K562 treated with DMSO at 1 percent for 48 hours (cell line): ENCODE measurements around the gene SPAG16. TPM values are rescaled to one million over a fixed set of nuclear protein-coding genes. Genes with fewer than 3 reads are reported as not detected.

Source experiments
- total RNA-seq: library from RNA; unstranded; fragments of 300-600 nt; gene quantifications from 2 replicates; pipeline ENCODE4 v1.2.3, GENCODE V29; 2022; ENCODE audit warnings: low replicate concordance; ENCODE audit errors: extremely low read depth

The SPAG16 gene
- total RNA-seq, result not detected in 2 replicates

DNA sequence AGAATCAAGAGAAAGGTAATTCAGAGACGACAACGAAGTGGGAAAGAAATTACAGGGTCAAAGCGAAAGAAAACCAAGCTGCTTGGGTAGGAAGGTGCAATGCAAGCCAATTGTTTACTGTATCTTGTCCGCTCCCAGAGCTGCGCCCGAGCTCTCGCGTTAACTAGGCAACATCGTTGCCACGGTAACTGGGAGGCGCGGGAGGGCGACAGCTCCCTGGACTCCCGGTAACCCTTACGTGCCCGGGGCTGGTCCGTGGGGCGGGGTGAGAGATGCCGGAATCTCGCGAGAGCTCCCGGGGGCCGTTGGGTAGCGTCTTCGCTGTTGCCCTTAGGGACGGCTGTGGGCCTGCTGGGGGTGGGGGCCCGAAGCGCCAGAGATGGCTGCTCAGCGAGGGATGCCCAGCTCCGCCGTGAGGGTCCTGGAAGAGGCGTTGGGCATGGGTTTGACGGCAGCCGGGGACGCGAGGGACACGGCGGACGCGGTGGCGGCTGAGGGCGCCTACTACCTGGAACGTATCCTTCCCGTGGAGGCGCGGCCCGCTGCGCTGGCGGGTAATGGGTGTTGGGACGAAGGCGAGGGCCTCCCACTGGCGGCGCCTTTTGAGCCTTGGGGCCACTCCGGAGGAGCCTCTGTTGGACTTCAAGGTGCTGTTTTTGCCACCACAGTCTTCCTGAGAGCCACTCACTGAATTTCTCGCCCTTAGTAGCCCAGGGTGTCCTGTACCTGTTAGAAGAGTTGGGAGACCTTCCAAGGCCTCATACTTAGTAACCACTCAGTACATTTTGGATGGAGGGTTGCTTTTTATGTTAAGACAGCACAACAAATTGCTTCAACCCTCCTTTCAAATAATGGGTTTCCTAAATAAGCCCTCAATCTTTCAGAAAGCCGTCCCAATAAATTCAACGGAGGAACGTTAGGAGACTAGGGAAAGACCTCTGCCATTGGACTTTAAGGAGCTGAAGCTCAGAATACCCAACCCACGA is at the start of gene SPAG16:
Gene SPAG16, plus strand, starts transcription at position 360 of the 986 bp plus-strand sequence.

DNA sequence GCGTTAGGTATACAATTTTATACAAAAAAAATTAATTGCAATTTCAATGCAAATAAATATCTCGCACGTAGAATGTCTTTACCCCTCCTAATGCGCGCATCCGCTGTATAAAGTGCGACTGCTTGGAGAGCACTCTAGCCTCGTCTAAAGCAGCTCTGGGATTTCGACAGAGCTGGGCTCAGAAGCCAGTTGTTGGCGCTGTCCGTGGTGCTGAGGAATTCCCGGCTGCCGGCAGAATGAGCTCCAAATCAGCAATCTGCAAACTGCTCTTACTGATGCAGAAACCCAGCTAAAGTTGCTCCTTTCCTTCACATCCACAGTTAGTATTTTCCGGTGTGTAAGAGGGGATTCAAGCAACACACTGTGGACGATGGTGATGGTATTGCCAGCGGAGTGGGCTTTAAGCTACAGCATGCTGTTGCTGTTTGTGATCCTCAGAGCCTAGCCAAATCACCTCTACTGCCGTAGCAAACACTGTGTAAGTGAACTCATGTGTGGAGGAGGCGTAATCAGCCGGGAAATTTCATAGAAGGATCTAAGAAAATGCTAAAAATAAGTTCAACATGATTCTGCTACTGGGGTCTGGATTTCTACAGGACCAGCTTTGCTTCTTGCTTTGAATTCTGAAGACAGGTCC is 1126.8 kb downstream of the SPAG16 start, which contains the start of gene VWC2L:
Gene VWC2L, plus strand, starts transcription at position 137 of the 637 bp plus-strand sequence. CDS start 3,140 bp downstream, outside the sequence.

Other genes starting within 250 kb of the SPAG16 start
- not detected in 2 replicates for gene IKZF2, start 132.9 kb upstream of the SPAG16 start, total RNA-seq